GM21825 (cell line): ENCODE results near the gene ICOSLG.
"Not testable (repeated sequence)": the region's sequence is repeated elsewhere in the genome, so short reads cannot be mapped to it uniquely, and the experiment has no call there.

Experiments used
- ATAC-seq: cut with Tn5 transposase; IDR thresholded peaks from one replicate; pipeline ENCODE4 v1.9.1; 2021; ENCODE audit warnings: mild to moderate bottlenecking, moderate library complexity; ENCODE audit not compliant: unreplicated experiment

ICOSLG gene

DNA sequence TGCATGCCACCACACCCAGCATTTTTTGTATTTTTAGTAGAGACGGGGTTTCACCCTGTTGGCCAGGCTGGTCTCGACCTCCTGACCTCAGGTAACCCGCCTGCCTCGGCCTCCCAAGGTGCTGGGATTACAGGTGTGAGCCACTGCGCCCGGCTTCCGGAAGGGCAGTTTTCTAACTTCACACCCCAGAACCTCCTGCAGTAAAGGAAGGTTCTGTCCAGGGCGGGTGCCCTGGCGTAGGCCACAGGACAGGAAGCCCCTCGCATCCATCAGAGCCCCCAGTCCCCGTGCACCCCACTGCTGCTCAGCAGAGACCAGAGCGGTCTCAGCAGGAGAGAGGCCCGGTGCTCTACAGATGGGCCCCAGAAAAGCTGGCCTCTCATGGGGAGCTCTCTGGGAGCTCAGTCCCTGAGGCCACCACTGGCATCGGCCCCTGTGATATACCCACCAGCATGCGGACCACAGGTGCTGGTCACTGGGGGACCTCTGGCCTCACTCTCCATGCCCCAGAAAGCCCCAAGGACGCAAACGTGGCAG lies 25.1 kb upstream of the ICOSLG start:
- ATAC-seq = no peak

DNA sequence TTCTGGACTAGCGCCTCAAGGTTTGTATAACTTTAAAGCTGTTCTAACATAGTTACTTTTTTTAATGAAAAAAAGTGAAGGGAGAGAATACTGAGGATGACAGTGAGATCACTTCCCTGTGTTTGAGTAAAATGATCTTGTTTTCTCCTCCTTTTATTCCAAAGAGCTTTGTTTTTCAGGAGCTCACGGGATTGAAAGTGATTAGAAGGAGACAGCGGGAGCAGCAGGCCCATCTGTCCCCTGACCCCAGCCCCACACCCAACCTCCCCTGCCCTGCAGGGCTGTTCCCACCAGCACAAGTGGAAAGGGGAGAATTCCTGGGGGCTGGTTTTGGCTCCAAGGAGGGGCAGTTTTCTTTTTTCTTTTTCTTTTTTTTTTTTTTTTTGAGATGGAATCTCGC lies 23.0 kb upstream of the ICOSLG start:
- ATAC-seq = no peak

DNA sequence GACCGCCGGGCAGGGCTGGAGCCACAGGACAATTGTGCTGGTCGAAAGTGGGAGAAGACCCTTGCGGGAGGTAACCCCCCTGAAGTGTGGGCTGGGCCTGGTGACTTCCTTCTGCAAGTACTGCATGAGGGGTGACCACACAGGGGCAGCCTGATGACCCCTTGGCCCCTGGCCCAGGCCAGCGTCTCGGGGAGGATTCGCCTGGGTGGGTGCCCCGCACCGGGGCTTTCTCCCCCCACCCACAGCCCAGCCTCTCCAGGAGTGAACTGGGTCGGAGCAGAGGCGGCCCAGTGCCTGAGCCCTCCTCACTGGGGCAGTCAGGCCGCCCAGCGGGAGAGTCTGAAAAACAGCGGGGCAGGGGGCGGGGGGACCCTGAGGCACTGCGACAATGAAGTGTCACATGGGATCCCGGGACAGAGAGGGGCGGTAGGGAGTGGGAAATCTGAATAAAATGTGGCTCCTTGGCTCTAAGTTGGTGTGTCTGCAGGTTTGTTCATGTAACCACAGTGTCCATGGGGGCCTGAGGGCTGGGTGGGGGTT lies 22.5 kb upstream of the ICOSLG start:
- no peak for ATAC-seq

DNA sequence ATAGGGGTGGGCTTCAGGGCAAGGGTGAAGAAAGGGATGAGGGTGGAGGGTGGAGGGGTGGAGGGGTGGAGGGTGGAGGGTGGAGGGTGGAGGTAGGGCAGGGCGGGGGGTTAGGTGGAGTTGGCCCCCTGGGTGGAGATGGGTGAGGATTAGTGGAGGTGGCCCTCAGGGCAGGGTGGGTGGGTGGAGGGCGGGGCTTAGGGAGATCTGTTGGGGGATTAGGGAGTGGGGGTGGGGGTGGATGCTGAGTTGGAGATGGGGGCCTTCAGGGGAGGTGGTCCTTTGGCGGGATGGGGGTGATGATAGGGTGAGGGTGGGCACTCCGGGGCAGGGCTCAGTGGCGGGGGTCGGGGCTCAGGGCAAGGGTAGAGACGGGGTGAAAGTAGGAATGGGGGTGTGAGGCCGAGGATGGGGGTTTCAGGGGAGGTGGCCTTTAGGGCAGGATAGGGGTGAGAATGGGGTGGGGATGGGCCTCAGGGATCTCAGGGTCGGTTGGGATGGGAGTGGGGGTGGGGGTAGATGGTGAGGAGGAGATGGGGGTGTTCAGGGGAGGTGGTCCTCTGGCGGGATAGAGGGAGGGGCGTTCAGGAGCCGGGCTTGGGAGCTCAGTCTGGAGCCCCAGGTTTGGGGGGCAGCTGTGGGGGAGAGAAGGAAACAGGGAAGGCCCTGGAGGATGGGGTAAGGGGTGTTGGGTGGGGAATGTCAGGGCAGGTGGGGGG lies 21.8 kb upstream of the ICOSLG start:
- ATAC-seq = no peak

DNA sequence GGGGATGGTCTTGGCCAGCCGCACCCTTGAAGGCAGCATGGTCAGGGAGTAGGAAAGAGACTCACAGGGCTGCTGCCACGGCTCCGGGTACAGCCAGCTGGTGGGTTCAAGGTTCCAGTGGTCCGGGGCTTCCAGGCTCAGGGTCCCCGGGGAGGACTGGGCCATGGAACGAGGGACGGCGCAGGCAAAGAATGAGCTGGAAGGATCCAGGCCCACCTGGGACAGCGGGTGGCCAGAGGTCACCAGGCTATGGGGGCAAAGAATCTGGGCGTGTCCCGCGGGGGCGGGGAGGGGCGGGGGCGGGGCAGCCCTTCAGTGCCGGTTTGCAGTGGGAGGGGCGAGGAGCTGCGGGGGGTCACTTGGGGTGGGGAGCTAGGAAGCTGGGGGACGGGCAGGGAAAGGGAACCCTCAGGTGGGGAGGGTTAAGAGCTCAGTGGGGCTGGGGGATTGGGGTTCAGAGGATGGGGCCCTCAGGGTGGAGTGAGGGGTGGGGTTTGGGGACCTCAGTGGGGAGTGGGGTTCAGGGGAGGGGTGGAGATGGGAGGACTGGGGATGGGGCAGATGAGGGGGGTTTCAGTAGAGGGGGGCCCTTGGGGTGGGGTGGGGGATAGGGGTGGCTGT lies 21.0 kb upstream of the ICOSLG start, which contains the start of gene DNMT3L:
Gene DNMT3L, minus strand, starts transcription at position 223 of the 621 bp plus-strand sequence. CDS start 638 bp downstream, outside the sequence.
- ATAC-seq = no peak

DNA sequence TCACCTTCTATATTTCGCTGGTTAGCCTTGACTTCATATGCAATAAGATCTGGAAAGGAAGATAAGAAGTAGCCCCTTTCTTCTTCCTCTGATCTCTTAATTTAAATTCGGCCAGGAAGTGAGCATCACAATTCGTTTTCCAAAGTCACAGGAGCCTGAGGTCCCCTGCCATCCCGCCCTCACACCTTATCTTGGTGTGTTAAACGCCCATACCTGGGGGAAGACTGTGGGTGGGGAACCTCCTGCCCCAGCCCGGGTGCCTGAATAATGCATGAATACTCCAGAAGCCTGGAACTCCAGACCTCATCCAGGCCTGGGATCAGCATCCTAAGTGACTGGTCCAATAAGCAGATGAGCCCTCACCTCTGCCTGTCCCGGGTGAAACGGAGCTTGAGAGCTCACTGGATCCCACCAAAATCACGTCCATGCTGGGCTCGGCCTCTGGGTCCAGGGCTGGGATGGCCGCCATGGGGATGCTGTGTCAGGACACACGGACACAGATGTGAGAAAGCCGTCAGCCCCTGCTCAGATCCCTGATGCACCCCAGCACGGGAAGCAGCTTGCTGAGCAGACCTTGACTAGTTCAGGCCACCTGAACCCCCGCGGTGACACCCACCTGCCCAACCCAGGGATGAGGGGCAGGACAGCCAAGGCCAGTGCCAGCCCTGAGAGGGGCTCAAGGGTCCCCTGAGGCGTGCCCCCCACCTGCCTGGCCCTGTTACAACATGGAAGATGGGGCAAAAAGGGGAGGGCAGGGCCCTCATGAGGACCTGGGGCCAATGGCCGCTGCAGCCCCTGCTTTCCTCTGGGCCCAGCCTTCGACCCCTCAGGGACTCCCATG lies 20.3 kb upstream of the ICOSLG start:
- ATAC-seq = no peak

DNA sequence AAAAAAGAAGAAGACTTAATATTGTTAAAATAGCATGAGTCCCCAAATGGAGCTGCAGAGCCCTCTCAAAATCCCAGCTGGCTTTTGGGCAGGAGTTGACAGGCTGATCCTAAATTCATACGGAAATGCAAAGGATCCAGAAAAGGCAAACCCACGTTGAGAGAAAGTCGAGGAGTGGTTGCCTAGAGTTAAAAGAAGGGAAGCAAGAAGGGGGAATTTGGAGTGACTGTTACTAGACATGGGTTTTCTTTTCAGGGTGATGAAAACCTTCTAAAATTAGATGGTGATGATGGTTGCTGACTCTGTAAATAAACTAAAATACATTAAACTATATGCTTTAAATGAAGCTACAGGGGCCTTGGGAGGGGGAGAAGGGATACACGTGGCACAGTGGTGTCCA lies 19.3 kb upstream of the ICOSLG start:
- ATAC-seq = no peak

DNA sequence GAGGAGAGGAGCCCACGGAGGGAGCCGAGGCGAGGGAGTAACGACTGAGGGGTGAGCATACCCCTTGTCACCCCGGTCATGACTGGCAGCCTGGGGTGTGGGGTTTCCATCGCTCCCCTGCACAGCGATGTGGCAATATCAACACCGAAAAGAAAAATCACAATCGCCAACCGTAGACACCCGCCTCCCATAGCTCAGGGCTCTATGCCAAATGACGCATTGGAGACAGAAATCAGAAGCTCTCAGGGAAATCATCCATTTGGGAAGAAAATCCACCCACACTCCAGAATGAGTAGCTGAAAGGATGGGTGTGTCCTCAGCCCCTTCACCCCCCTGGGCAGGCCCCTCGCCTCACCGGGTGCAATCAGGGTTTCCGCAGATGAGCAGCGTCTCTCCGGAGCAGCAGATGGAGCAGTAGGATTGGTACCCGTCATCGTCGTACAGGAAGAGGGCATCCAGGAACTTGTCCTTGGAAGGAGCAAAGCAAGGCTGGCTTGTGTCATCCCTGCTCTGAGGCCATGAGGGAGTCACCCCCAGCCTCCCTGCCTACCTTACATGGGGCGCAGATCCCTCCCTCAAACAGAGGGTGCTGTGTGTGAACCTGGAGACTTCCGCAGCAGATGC lies 18.5 kb upstream of the ICOSLG start:
- ATAC-seq = no peak

DNA sequence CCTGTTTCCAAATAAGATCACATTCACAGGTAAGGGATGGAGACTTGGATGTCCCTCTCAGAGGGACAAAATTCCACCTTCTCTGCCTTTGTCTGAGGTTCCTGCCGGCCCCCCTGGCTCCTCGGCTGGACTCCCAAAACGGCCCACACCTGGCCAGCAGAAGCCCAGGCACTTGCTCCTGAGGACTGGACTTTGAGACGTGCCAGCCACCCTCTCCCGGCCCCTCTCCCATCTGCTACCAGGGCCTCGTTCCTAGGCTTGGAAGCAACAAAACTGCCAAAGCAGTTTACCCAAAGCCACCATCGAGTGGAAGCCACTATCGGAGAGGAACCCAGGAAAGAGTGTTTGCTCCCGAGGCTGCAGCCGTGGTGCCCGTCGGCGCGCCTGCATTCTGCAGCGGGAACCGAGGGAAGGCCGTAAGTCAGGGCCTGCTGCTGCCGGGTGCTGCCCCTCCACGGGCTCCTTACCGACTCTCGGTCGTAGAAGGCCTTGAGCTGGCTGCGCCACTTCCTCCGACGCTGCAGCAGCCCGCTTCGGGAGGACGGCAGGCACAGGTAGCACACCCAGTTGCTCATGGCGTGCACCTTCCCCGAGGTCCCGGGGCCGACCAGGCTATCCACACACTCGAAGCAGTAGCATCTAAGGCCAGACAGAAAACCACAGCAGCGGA lies 17.4 kb upstream of the ICOSLG start:
- ATAC-seq = no peak

DNA sequence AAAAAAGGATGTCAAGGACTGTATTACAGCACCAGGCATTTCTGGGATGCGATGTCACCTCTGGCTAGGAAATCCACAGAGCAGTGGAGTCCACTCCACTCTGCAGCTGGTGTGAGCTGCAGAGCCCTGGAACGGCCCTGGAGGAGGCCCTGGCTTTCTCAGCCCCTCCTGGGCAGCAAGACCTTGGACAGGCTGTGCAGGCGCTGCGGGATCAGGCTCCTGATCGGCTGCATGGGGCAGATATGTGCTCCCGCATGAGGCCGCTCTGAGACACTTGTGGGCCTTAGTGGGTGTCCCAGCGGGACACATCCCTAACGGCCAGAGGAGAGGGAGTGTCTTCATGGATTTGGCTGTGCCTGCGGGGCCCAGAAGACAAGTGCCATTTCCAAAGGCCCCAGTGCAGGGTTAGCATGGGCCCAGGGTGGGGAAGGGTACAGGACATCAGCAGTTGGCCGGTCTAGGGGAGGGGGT lies 14.8 kb upstream of the ICOSLG start:
- no peak for ATAC-seq

DNA sequence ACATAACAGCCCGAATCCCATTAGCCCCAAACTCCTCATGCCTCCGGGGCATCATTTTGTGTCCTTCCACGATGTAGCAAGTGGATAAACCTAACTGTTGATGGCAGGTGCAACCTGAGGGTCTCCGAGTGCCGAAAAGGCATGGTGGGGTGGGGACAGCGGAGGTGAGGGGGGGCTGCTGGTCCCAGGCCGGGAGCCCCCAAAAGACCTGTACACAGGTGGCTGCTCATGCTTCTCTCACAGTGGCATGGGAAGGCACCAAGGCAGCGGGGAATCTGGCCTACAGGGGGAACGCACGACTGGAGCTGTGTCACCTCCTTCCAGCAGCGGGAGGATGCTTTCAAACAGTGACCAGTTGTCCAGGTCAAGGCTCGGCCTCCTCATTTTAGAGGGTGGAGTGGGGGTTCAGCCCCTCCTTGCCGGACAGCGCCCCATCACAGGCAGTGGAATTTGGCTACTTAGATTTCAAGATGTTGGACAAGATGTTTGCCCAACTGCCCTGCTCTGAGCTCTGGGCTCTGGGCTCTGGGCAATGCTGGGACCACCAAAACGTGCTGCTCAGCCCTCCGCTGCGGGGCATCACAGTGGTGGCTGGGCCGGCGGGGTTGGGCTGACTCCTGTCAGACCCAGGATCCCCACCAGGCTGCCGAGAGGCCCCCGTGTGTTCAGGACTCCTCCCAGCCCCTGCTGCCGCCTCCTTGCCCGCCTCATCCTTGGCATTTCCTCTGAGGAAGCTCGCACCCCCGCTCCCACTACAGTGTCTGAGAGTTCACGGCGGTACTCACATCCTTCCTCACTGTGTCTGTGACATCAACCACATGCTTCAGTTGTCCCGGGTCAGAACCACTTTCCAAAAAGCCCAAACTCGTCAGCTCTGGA lies 13.3 kb upstream of the ICOSLG start:
- no peak for ATAC-seq

DNA sequence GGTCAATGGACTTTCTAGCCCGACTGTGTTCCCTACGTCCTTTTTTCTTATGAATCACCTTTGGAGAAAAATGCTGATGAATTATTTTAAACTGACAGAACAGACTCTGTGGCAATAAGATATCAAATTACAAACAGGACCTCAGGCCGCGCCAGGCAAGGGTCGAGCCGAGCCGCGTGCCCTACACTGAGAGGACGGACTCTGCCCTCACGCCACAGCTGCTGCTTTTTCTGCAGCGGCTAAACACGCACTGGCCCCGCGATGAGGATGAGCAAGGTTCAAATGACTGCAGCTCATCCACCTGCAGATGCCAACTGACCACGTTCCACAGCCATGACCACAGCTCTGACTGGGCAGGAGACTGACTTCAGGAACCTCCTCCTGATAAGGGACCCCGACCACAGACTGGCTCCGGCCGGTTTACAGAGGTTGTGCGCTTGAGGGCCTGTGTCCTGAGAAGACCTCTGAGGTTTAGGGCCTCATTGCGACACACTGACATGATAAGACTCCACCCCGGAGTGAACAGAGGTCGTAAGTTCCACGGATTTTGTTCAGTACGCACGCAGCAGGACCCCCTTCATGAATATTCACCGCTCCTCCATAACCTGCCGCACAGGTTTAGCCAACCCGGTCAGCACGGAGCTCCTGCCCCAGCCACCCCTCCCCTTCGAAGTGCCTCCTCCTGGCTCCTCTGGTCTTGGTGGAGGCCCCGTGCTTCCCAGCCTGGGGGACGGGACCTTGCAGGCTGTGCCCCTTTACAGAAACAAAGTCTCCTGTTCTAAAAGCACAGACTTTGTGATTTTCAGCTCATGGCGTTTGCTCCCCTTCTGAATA lies 8.7 kb upstream of the ICOSLG start:
- ATAC-seq = not testable (repeated sequence)

DNA sequence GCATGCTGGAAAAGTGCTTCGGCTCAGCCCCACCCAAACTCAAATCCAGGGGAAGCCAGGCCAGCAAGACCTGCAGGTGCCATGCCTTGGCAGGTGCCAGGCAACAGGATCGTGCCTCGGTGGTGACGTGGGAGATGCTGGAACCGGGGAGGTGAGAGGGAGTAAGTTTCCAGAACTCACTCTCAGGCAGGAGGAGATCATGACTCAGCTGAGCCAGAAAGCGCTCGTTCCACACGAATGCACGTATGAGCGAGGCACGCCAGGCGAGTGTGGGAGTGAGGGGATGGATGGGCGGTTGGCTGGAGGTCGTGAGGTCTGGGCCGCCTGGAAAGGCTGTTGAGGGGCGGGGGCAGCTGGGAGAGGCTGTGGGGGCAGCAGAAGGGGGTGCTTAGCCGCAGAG lies 7.2 kb upstream of the ICOSLG start:
- ATAC-seq = not testable (repeated sequence)

DNA sequence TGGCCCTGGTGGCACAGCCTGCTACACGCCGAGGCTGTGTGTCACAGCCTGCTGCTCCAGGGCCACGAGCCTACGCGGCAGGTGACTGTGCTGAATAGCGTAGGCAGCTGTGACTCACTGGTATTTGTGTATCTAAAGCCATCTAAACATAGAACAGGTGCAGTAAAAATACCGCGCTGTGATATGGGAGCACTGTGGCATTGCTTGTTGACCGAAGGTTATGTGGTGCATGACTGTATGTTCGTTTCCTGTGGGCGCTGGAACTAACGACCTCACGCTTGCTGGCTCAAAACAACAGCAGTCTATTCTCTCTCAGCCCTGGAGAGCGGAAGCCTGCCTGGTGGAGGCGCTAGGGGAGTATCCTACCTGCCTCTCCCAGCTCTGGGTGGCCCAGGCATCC lies 3.2 kb upstream of the ICOSLG start:
- peak; percentile 47 for ATAC-seq

DNA sequence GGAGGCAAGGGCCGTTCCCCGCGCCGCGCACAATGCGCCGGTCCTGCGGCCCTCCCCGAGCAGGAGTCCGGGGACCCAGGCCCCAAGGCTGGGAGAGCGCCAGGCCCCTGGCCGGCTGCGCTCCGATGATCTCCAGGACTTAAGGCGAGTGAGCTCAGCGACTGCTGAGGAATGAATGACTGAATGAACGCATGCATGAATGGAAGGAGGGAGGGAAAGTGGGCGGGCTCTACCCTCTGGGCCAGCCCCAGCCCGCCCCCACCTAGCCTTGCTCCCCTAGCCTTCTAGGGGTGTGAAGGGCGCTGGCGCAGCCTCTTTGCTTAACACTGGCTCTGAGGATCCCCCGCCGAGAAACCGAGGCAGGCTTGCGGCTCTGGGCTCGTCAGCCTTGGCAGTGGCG lies 538 bp upstream of the ICOSLG start:
- ATAC-seq = not testable (repeated sequence)

DNA sequence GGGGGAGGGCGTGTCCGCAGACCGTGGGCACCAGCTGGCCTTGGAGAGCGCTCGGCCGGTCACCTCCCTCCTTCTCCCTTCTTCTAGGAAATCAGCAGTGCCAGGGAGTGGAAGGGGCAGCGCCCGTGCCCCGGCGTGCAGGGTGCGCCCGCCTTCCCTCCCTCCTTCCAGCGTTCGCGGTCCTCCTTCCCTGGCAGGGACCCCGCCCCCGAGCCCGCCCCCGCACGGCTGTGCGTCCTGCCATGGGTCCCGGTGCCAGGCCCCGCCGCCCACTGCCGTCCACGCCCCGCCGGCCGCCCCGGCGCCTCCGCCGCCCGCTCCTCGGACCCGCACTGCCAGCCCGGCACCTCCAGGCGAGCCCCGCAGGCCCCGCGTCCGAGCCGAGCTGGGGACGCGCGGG lies 390 bp downstream of the ICOSLG start:
- not testable (repeated sequence) for ATAC-seq

DNA sequence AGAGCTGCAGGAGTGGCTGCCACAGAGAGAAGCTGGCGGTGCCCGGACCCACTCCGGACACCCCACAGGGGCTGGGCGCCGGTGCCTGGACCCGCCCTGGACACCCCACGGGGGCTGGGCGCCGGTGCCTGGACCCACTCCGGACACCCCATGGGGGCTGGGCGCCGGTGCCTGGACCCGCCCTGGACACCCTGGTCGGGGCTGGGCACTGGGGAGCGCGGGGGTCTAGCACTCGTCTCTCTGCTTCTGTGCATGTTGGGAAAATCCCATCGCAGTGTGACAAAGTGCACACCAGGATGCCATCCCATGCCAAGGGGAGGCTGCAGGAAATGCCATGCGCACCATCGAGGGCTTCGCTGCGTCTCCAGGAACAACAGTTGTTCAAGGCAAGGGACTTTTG lies 11.2 kb downstream of the ICOSLG start:
- not testable (repeated sequence) for ATAC-seq

DNA sequence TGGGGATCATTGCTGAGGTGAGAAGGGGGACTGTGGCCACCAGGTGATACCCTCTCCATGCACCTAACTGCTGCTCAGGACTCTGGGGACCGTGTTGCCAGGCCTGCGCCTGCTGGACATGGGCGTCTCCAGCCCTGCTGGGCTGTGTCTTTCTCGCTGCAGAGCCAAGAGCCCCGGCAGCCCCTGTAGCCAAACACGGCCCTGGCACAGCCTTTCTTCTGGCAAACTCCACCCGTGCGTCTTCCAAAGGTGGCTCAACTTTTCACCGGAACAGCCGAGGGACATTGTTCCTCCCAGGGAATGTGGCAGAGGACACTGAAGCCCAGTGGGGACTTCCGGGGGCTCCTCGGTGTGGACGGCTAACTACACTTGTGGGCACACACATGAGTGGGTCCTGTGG lies 12.6 kb downstream of the ICOSLG start:
- not testable (repeated sequence) for ATAC-seq
